ENCODE results near the gene ZMIZ1. TPM values are rescaled to one million over a fixed set of nuclear protein-coding genes. Genes with fewer than 3 reads are reported as not detected.
A peak's percentile ranks its signal among the peaks of the same experiment; 100 is the strongest.

Gene ZMIZ1
- total RNA-seq, 1 donor from 2014 or later, result 66.3 TPM

- Mint-ChIP-seq H3K27me3 (no peaks in the 10 kb centered on the region), H3K27ac (no peak overlapping the region), H3K9me3 (no peaks in the 10 kb centered on the region), H3K36me3 (ENCODE audit: low read depth) (no peaks in the 10 kb centered on the region), H3K4me3 (no peak overlapping the region), H3K4me1 (peaks cover 23% of the 10 kb centered on the region)
- intact Hi-C loops (cut with micrococcal nuclease), result no loop called here
- DNase-seq, result no peak
These were observed 25.8 kb downstream of the ZMIZ1 start for GRCh38 chr10:79094412-79095175.

- H3K27me3 Mint-ChIP-seq, result no peaks in the 10 kb centered on the region
- DNase-seq, result no peak
- H3K4me3 Mint-ChIP-seq, result no peak overlapping the region
- intact Hi-C loops (cut with micrococcal nuclease), result no loop called here
- no peak overlapping the region for H3K27ac Mint-ChIP-seq
- no peaks in the 10 kb centered on the region for H3K9me3 Mint-ChIP-seq
- no peaks in the 10 kb centered on the region for H3K36me3 Mint-ChIP-seq (ENCODE audit: low read depth)
- H3K4me1 Mint-ChIP-seq, result peaks cover 19% of the 10 kb centered on the region
These were observed 26.6 kb downstream of the ZMIZ1 start for GRCh38 chr10:79095316-79095715.

- Mint-ChIP-seq H3K27ac (no peak overlapping the region), H3K9me3 (no peaks in the 10 kb centered on the region), H3K4me3 (no peak overlapping the region), H3K27me3 (no peaks in the 10 kb centered on the region), H3K36me3 (ENCODE audit: low read depth) (no peaks in the 10 kb centered on the region), H3K4me1 (peaks cover 20% of the 10 kb centered on the region)
- intact Hi-C loops (cut with micrococcal nuclease), result no loop called here
- no peak for DNase-seq
These were observed 27.7 kb downstream of the ZMIZ1 start for GRCh38 chr10:79096514-79096913.

GRCh38 chr10:79097021-79097872 lies 28.5 kb downstream of the ZMIZ1 start:
- intact Hi-C loops (cut with micrococcal nuclease), result no loop called here
- Mint-ChIP-seq H3K4me1 (peaks cover 19% of the 10 kb centered on the region), H3K27ac (no peak overlapping the region), H3K4me3 (no peak overlapping the region), H3K9me3 (no peaks in the 10 kb centered on the region), H3K36me3 (ENCODE audit: low read depth) (no peaks in the 10 kb centered on the region), H3K27me3 (no peaks in the 10 kb centered on the region)
- DNase-seq, result no peak

- H3K36me3 Mint-ChIP-seq (ENCODE audit: low read depth), result no peaks in the 10 kb centered on the region
- no peak overlapping the region for H3K27ac Mint-ChIP-seq
- H3K4me3 Mint-ChIP-seq, result no peak overlapping the region
- DNase-seq, result no peak
- no peaks in the 10 kb centered on the region for H3K9me3 Mint-ChIP-seq
- intact Hi-C loops (cut with micrococcal nuclease), result no loop called here
- H3K4me1 Mint-ChIP-seq, result peaks cover 17% of the 10 kb centered on the region
- no peaks in the 10 kb centered on the region for H3K27me3 Mint-ChIP-seq
These were observed 29.3 kb downstream of the ZMIZ1 start for GRCh38 chr10:79098061-79098460.

- Mint-ChIP-seq H3K27ac (no peak overlapping the region), H3K36me3 (ENCODE audit: low read depth) (no peaks in the 10 kb centered on the region)
These were observed 29.8 kb downstream of the ZMIZ1 start for GRCh38 chr10:79098596-79099015.

GRCh38 chr10:79099898-79100448 lies 31.2 kb downstream of the ZMIZ1 start:
- no peak overlapping the region for H3K4me3 Mint-ChIP-seq
- H3K27me3 Mint-ChIP-seq, result no peaks in the 10 kb centered on the region
- intact Hi-C loops (cut with micrococcal nuclease), result no loop called here
- no peaks in the 10 kb centered on the region for H3K9me3 Mint-ChIP-seq
- H3K27ac Mint-ChIP-seq, result no peak overlapping the region
- H3K4me1 Mint-ChIP-seq, result peaks cover 11% of the 10 kb centered on the region
- H3K36me3 Mint-ChIP-seq (ENCODE audit: low read depth), result no peaks in the 10 kb centered on the region
- no peak for DNase-seq

More at GRCh38 chr10:79098596-79099015, 29.8 kb downstream of the ZMIZ1 start:
- intact Hi-C loops (cut with micrococcal nuclease), result no loop called here
- Mint-ChIP-seq H3K27me3 (no peaks in the 10 kb centered on the region), H3K4me1 (peaks cover 14% of the 10 kb centered on the region), H3K4me3 (no peak overlapping the region), H3K9me3 (no peaks in the 10 kb centered on the region)
- no peak for DNase-seq

GRCh38 chr10:79100771-79101170 lies 32.0 kb downstream of the ZMIZ1 start:
- Mint-ChIP-seq H3K9me3 (no peaks in the 10 kb centered on the region), H3K4me3 (no peak overlapping the region), H3K27me3 (no peaks in the 10 kb centered on the region), H3K36me3 (ENCODE audit: low read depth) (no peaks in the 10 kb centered on the region), H3K4me1 (peaks cover 11% of the 10 kb centered on the region), H3K27ac (peak overlapping the region; percentile 13)
- intact Hi-C loops (cut with micrococcal nuclease), result no loop called here
- no peak for DNase-seq

- Mint-ChIP-seq H3K4me3 (no peak overlapping the region), H3K9me3 (no peaks in the 10 kb centered on the region), H3K36me3 (ENCODE audit: low read depth) (no peaks in the 10 kb centered on the region), H3K27me3 (no peaks in the 10 kb centered on the region), H3K27ac (no peak overlapping the region), H3K4me1 (peaks cover 10% of the 10 kb centered on the region)
- no peak for DNase-seq
- intact Hi-C loops (cut with micrococcal nuclease), result no loop called here
These were observed 33.1 kb downstream of the ZMIZ1 start for GRCh38 chr10:79101560-79102497.

GRCh38 chr10:79102498-79102874 lies 33.7 kb downstream of the ZMIZ1 start:
- H3K9me3 Mint-ChIP-seq, result no peaks in the 10 kb centered on the region
- H3K4me1 Mint-ChIP-seq, result peaks cover 10% of the 10 kb centered on the region
- no peaks in the 10 kb centered on the region for H3K36me3 Mint-ChIP-seq (ENCODE audit: low read depth)
- H3K4me3 Mint-ChIP-seq, result no peak overlapping the region
- no peak overlapping the region for H3K27ac Mint-ChIP-seq
- intact Hi-C loops (cut with micrococcal nuclease), result no loop called here
- no peaks in the 10 kb centered on the region for H3K27me3 Mint-ChIP-seq
- DNase-seq, result no peak

GRCh38 chr10:79103129-79103528 lies 34.4 kb downstream of the ZMIZ1 start:
- intact Hi-C loops (cut with micrococcal nuclease), result no loop called here
- Mint-ChIP-seq H3K4me3 (no peak overlapping the region), H3K27ac (no peak overlapping the region), H3K4me1 (peaks cover 10% of the 10 kb centered on the region), H3K9me3 (no peaks in the 10 kb centered on the region), H3K27me3 (no peaks in the 10 kb centered on the region), H3K36me3 (ENCODE audit: low read depth) (no peaks in the 10 kb centered on the region)
- no peak for DNase-seq

GRCh38 chr10:79103585-79103984 lies 34.8 kb downstream of the ZMIZ1 start:
- Mint-ChIP-seq H3K4me1 (peaks cover 10% of the 10 kb centered on the region), H3K27ac (no peak overlapping the region), H3K4me3 (no peak overlapping the region), H3K9me3 (no peaks in the 10 kb centered on the region), H3K36me3 (ENCODE audit: low read depth) (no peaks in the 10 kb centered on the region), H3K27me3 (no peaks in the 10 kb centered on the region)
- DNase-seq, result no peak
- intact Hi-C loops (cut with micrococcal nuclease), result no loop called here

GRCh38 chr10:79105150-79105739 lies 36.5 kb downstream of the ZMIZ1 start:
- Mint-ChIP-seq H3K27me3 (no peaks in the 10 kb centered on the region), H3K4me1 (peaks cover 10% of the 10 kb centered on the region), H3K4me3 (no peak overlapping the region), H3K9me3 (no peaks in the 10 kb centered on the region), H3K36me3 (ENCODE audit: low read depth) (no peaks in the 10 kb centered on the region), H3K27ac (no peak overlapping the region)
- no peak for DNase-seq
- intact Hi-C loops (cut with micrococcal nuclease), result no loop called here
